GM23338 (cell line): Measurements from ENCODE around the gene COBL. TPM values are rescaled to one million over a fixed set of nuclear protein-coding genes. Genes with fewer than 3 reads are reported as not detected.

Source experiments
- ATAC-seq: fragments of 200-7000 bp; cut with Tn5 transposase; 3 replicates; pipeline ENCODE4 v1.9.1; 2020
- DNase-seq: peaks from one replicate; pipeline ENCODE4 v3.0.0-alpha.2; 2015; ENCODE audit warnings: low spot score
- H2AFZ ChIP-seq: fragments of 200-600 bp; sonication (generic); 2 replicates; pipeline ENCODE4 v1.8.0; 2016; ENCODE audit warnings: antibody characterized with exemption, mild to moderate bottlenecking, moderate library complexity
- H3F3A ChIP-seq: fragments of 200-600 bp; sonication (generic); replicated peaks from 2 replicates; pipeline ENCODE4 v1.8.0; 2017; ENCODE audit warnings: antibody characterized with exemption, mixed run types, low read depth
- H3K27ac ChIP-seq: fragments of 200-600 bp; sonication (generic); 2 replicates; pipeline ENCODE4 v1.6.1; 2016; ENCODE audit warnings: low read depth
- H3K27me3 ChIP-seq: fragments of 200-600 bp; sonication (generic); 2 replicates; pipeline ENCODE4 v1.8.0; 2016; ENCODE audit warnings: mild to moderate bottlenecking, mixed run types, moderate library complexity; ENCODE audit not compliant: insufficient read depth
- H3K36me3 ChIP-seq: fragments of 200-600 bp; sonication (generic); 2 replicates; pipeline ENCODE4 v1.8.0; 2016; ENCODE audit warnings: mild to moderate bottlenecking; ENCODE audit not compliant: insufficient read depth
- H3K4me1 ChIP-seq: fragments of 200-600 bp; sonication (generic); 2 replicates; pipeline ENCODE4 v1.8.0; 2016; ENCODE audit warnings: mild to moderate bottlenecking, moderate library complexity; ENCODE audit not compliant: insufficient read depth
- H3K4me2 ChIP-seq: fragments of 200-600 bp; sonication (generic); 2 replicates; pipeline ENCODE4 v1.7.1; 2017; ENCODE audit warnings: mixed run types
- H3K4me3 ChIP-seq: fragments of 200-600 bp; sonication (generic); 2 replicates; pipeline ENCODE4 v1.6.1; 2016; ENCODE audit warnings: mixed run types
- H3K79me2 ChIP-seq: fragments of 200-600 bp; sonication (generic); replicated peaks from 2 replicates; pipeline ENCODE4 v1.8.0; 2017; ENCODE audit warnings: mild to moderate bottlenecking; ENCODE audit not compliant: insufficient read depth
- H3K9me2 ChIP-seq: fragments of 200-600 bp; sonication (generic); 2 replicates; pipeline ENCODE4 v1.8.0; 2017; ENCODE audit not compliant: insufficient read depth
- H4K20me1 ChIP-seq: fragments of 200-600 bp; sonication (generic); replicated peaks from 2 replicates; pipeline ENCODE4 v1.8.0; 2017; ENCODE audit warnings: mild to moderate bottlenecking; ENCODE audit not compliant: insufficient read depth
- H3K27ac Mint-ChIP-seq: 2 replicates; pipeline ENCODE4 v1.8.0; 2020; ENCODE audit warnings: inconsistent platforms, mild to moderate bottlenecking, moderate library complexity, mixed read lengths
- H3K27me3 Mint-ChIP-seq: 3 replicates; pipeline ENCODE4 v1.8.0; 2022; ENCODE audit warnings: low read depth, mild to moderate bottlenecking, moderate library complexity, mixed read lengths, inconsistent platforms; ENCODE audit not compliant: insufficient read depth, poor library complexity
- H3K36me3 Mint-ChIP-seq: 3 replicates; pipeline ENCODE4 v1.8.0; 2021; ENCODE audit warnings: low read depth, mild to moderate bottlenecking, inconsistent platforms, moderate library complexity, mixed read lengths
- H3K4me1 Mint-ChIP-seq: 3 replicates; pipeline ENCODE4 v1.8.0; 2020; ENCODE audit warnings: mild to moderate bottlenecking, inconsistent platforms, mixed read lengths
- H3K4me3 Mint-ChIP-seq: 3 replicates; pipeline ENCODE4 v1.8.0; 2021; ENCODE audit warnings: moderate library complexity, mild to moderate bottlenecking, inconsistent platforms, mixed read lengths
- H3K9me3 Mint-ChIP-seq: 3 replicates; pipeline ENCODE4 v1.8.0; 2020; ENCODE audit warnings: moderate library complexity, mild to moderate bottlenecking, inconsistent platforms, mixed read lengths
- CREB1 ChIP-seq: fragments of 250-450 bp; sonication (Bioruptor Pico); IDR thresholded peaks from 2 replicates; pipeline ENCODE4 v1.5.0; 2020; ENCODE audit warnings: low read depth, mild to moderate bottlenecking, moderate library complexity
- CTCF ChIP-seq, 2 experiments: fragments of 200-600 bp in 1 of 2; sonication (generic) in 1 of 2; conservative IDR thresholded peaks; 2 replicates each; pipeline versions ENCODE4 v1.5.1 to v1.6.1; 2016 to 2017; ENCODE audit warnings: antibody characterized with exemption in 2 of 2, low read depth in 2 of 2, mild to moderate bottlenecking in 2 of 2, moderate library complexity in 1 of 2
- ETS1 ChIP-seq: IDR thresholded peaks from 2 replicates; pipeline ENCODE4 v1.6.1; 2016; ENCODE audit warnings: antibody characterized with exemption
- EZH2 ChIP-seq: fragments of 200-600 bp; sonication (generic); IDR thresholded peaks from one replicate; pipeline ENCODE4 v1.8.0; 2017; ENCODE audit warnings: antibody characterized with exemption, mild to moderate bottlenecking, low read depth; ENCODE audit not compliant: unreplicated experiment
- EZH2phosphoT487 ChIP-seq: fragments of 200-600 bp; sonication (generic); IDR thresholded peaks from one replicate; pipeline ENCODE4 v1.8.1; 2018; ENCODE audit warnings: antibody characterized with exemption; ENCODE audit not compliant: unreplicated experiment
- JUNB ChIP-seq: IDR thresholded peaks from one replicate; pipeline ENCODE4 v1.6.1; 2016; ENCODE audit warnings: antibody characterized with exemption; ENCODE audit not compliant: unreplicated experiment
- NANOG ChIP-seq: IDR thresholded peaks from 2 replicates; pipeline ENCODE4 v1.6.1; 2016; ENCODE audit warnings: antibody characterized with exemption, borderline replicate concordance
- POLR2AphosphoS5 ChIP-seq: IDR thresholded peaks from 2 replicates; pipeline ENCODE4 v1.6.1; 2016; ENCODE audit warnings: antibody characterized with exemption, low read depth
- REST ChIP-seq: IDR thresholded peaks from one replicate; pipeline ENCODE4 v1.6.1; 2018; ENCODE audit warnings: antibody characterized with exemption; ENCODE audit not compliant: unreplicated experiment
- STAT1 ChIP-seq: IDR thresholded peaks from one replicate; pipeline ENCODE4 v1.6.1; 2016; ENCODE audit warnings: antibody characterized with exemption; ENCODE audit not compliant: unreplicated experiment
- ZNF114 ChIP-seq: fragments of 250-450 bp; sonication (Bioruptor Pico); IDR thresholded peaks from 2 replicates; pipeline ENCODE4 v1.5.0; 2020; ENCODE audit warnings: mild to moderate bottlenecking, moderate library complexity
- ZNF331 ChIP-seq: fragments of 250-450 bp; sonication (Bioruptor Pico); IDR thresholded peaks from 2 replicates; pipeline ENCODE4 v1.5.0; 2020; ENCODE audit warnings: low read depth, mild to moderate bottlenecking, moderate library complexity
- polyA plus RNA-seq: library from polyadenylated mRNA; unstranded; fragments of >200 nt; fragmentation: Nextera tagmentation; extraction: Ambion mirVana; gene quantifications from 2 replicates; pipeline ENCODE4 v1.2.1, GENCODE V29; 2016
- total RNA-seq: library from RNA; depleted of rRNA; stranded (reverse); fragments of >200 nt; shearing (Covaris generic); gene quantifications from 2 replicates; pipeline ENCODE4 v1.2.3, GENCODE V29; 2014
- TF ChIP-seq, protein P1 (sequence below): fragments of 250-450 bp; sonication (Bioruptor Pico); IDR thresholded peaks from 2 replicates; pipeline ENCODE4 v1.5.0; 2020; ENCODE audit warnings: mild to moderate bottlenecking, moderate library complexity

COBL gene
- total and polyA plus RNA-seq, 2 experiments from 2014 or later = 18.3 to 51.9 TPM

GRCh38 chr7:51011710-51012350 lies 304.8 kb downstream of the COBL start (continued):
- no peak for TF ChIP-seq POLR2AphosphoS5
- TF ChIP-seq CTCF (conservative IDR thresholded peaks at IDR 0.05; ENCODE audit: low read depth in 2 of 2) = no peak

GRCh38 chr7:51010534-51010933 lies 306.1 kb downstream of the COBL start:
- DNase-seq (no peak), ATAC-seq (no peak)
- H3K27me3 ChIP-seq = no peaks in the 10 kb centered on the region
- no peak overlapping the region for H3K27ac Mint-ChIP-seq
- H3K27ac ChIP-seq = no peak overlapping the region
- H2AFZ ChIP-seq = no peak overlapping the region
- no peaks in the 10 kb centered on the region; the same call in 2 of the 3 replicates for H3K9me3 Mint-ChIP-seq
- H3K27me3 Mint-ChIP-seq = peaks cover 10% of the 10 kb centered on the region
- H3K9me2 ChIP-seq = peaks cover 7% of the 10 kb centered on the region; the same call in 1 of the 2 replicates
- H3K79me2 ChIP-seq = no peaks in the 10 kb centered on the region
- H3F3A ChIP-seq = no peaks in the 10 kb centered on the region
- H3K4me3 Mint-ChIP-seq = no peak overlapping the region
- no peaks in the 10 kb centered on the region; the same call in 2 of the 3 replicates for H3K36me3 Mint-ChIP-seq
- H3K4me1 ChIP-seq = no peaks in the 10 kb centered on the region
- no peak overlapping the region for H3K4me2 ChIP-seq
- no peak overlapping the region for H3K4me3 ChIP-seq
- no peaks in the 10 kb centered on the region for H4K20me1 ChIP-seq
- H3K4me1 Mint-ChIP-seq = no peaks in the 10 kb centered on the region
- no peaks in the 10 kb centered on the region for H3K36me3 ChIP-seq
- TF ChIP-seq ZNF114 (CRISPR knock-in tag) = no peak
- no peak for TF ChIP-seq POLR2AphosphoS5
- TF ChIP-seq REST = no peak
- TF ChIP-seq ZNF331 (CRISPR knock-in tag) = no peak
- no peak for TF ChIP-seq ETS1
- TF ChIP-seq EZH2phosphoT487 = no peak
- TF ChIP-seq JUNB = no peak
- TF ChIP-seq EZH2 = no peak
- no peak for TF ChIP-seq NANOG
- TF ChIP-seq STAT1 = no peak
- TF ChIP-seq CREB1 = no peak
- TF ChIP-seq, protein P1, sequence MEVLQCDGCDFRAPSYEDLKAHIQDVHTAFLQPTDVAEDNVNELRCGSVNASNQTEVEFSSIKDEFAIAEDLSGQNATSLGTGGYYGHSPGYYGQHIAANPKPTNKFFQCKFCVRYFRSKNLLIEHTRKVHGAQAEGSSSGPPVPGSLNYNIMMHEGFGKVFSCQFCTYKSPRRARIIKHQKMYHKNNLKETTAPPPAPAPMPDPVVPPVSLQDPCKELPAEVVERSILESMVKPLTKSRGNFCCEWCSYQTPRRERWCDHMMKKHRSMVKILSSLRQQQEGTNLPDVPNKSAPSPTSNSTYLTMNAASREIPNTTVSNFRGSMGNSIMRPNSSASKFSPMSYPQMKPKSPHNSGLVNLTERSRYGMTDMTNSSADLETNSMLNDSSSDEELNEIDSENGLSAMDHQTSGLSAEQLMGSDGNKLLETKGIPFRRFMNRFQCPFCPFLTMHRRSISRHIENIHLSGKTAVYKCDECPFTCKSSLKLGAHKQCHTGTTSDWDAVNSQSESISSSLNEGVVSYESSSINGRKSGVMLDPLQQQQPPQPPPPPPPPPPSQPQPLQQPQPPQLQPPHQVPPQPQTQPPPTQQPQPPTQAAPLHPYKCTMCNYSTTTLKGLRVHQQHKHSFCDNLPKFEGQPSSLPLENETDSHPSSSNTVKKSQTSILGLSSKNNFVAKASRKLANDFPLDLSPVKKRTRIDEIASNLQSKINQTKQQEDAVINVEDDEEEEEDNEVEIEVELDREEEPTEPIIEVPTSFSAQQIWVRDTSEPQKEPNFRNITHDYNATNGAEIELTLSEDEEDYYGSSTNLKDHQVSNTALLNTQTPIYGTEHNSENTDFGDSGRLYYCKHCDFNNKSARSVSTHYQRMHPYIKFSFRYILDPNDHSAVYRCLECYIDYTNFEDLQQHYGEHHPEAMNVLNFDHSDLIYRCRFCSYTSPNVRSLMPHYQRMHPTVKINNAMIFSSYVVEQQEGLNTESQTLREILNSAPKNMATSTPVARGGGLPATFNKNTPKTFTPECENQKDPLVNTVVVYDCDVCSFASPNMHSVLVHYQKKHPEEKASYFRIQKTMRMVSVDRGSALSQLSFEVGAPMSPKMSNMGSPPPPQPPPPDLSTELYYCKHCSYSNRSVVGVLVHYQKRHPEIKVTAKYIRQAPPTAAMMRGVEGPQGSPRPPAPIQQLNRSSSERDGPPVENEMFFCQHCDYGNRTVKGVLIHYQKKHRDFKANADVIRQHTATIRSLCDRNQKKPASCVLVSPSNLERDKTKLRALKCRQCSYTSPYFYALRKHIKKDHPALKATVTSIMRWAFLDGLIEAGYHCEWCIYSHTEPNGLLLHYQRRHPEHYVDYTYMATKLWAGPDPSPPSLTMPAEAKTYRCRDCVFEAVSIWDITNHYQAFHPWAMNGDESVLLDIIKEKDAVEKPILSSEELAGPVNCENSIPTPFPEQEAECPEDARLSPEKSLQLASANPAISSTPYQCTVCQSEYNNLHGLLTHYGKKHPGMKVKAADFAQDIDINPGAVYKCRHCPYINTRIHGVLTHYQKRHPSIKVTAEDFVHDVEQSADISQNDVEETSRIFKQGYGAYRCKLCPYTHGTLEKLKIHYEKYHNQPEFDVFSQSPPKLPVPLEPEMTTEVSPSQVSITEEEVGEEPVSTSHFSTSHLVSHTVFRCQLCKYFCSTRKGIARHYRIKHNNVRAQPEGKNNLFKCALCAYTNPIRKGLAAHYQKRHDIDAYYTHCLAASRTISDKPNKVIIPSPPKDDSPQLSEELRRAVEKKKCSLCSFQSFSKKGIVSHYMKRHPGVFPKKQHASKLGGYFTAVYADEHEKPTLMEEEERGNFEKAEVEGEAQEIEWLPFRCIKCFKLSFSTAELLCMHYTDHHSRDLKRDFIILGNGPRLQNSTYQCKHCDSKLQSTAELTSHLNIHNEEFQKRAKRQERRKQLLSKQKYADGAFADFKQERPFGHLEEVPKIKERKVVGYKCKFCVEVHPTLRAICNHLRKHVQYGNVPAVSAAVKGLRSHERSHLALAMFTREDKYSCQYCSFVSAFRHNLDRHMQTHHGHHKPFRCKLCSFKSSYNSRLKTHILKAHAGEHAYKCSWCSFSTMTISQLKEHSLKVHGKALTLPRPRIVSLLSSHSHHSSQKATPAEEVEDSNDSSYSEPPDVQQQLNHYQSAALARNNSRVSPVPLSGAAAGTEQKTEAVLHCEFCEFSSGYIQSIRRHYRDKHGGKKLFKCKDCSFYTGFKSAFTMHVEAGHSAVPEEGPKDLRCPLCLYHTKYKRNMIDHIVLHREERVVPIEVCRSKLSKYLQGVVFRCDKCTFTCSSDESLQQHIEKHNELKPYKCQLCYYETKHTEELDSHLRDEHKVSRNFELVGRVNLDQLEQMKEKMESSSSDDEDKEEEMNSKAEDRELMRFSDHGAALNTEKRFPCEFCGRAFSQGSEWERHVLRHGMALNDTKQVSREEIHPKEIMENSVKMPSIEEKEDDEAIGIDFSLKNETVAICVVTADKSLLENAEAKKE = no peak
